AG10803 (cell line): ENCODE results near the gene CENPW.

Source experiments
- DNase-seq: peaks from one replicate; pipeline ENCODE4 v3.0.0; 2010; ENCODE audit warnings: low read depth
- H3K4me3 ChIP-seq: 2 replicates; pipeline ENCODE4 v1.5.1; 2011; ENCODE audit warnings: mild to moderate bottlenecking, low read length, control low read depth
- CTCF ChIP-seq: conservative IDR thresholded peaks from 2 replicates; pipeline ENCODE4 v1.5.1; 2011; ENCODE audit warnings: mild to moderate bottlenecking, low read length, control low read depth, inconsistent platforms

CENPW gene

DNA sequence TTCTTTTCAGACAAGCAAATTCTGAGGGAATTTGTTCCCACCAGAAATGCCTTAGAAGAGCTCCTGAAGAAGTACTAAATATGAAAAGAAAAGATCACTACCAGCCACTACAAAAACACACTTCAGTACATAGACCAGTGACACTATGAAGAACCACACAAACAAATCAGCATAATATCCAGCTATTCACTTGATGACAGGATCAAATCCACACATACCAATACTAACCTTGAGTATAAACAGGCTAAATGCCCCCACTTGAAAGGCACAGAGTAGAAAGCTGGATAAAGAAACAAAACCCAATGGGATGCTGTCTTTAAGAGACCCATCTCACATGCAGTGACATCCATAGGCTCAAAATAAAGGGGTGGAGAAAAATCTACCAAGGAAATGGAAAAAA is 43.3 kb downstream of the CENPW start:
- H3K4me3 ChIP-seq, result no peak overlapping the region
- TF ChIP-seq CTCF, result no peak

GRCh38 chr6:126385536-126385935 is 45.6 kb downstream of the CENPW start:
- no peak overlapping the region for H3K4me3 ChIP-seq
- no peak for TF ChIP-seq CTCF
- DNase-seq, result no peak

More for the DNA sequence above, 43.3 kb downstream of the CENPW start:
- DNase-seq, result no peak

GRCh38 chr6:126388104-126388598 is 48.2 kb downstream of the CENPW start:
- no peak overlapping the region for H3K4me3 ChIP-seq
- no peak for DNase-seq
- TF ChIP-seq CTCF, result no peak

DNA sequence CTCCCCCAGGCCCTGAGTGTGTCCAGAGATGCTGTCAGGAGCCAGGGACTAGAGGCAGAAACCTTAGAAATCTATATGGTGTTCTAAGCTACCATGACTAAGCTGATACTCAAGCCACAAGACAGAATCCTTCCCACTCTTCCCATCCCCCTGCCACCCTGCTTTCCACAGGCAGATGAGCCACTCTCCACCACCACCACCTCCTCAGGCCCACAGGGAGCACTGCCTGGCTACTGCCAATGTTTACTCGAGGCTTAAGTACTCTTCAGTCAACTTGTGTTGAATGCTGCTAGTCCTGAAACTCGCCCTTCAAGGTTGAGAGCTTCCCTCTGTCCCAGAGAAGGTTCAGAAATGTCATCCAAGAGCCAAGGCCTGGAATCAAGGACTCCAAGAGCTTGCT is 56.2 kb downstream of the CENPW start:
- TF ChIP-seq CTCF, result no peak
- no peak for DNase-seq
- no peak overlapping the region for H3K4me3 ChIP-seq
